GM11168 (cell line): ENCODE measurements around the gene ROPN1L.

Source experiments
- in situ Hi-C: fragments of 300-500 bp; cut with MboI; formaldehyde crosslinking; loops from one replicate; pipeline ENCODE4 v1.12.0; 2022; ENCODE audit warnings: low sequenced_read_pairs; ENCODE audit not compliant: unreplicated experiment

ROPN1L gene

GRCh38 chr5:10455277-10455670, 13.6 kb downstream of the ROPN1L start:
- in situ Hi-C loops: no loop called here

- in situ Hi-C loops: no loop called here
Measured at GRCh38 chr5:10456583-10457420, 15.1 kb downstream of the ROPN1L start.

- in situ Hi-C loops: no loop called here
Measured at GRCh38 chr5:10457682-10458574, 16.2 kb downstream of the ROPN1L start.

- in situ Hi-C loops: no loop called here
Measured at GRCh38 chr5:10459080-10460055, 17.7 kb downstream of the ROPN1L start.

GRCh38 chr5:10460252-10460906, 18.7 kb downstream of the ROPN1L start:
- in situ Hi-C loops: no loop called here

- in situ Hi-C loops: no loop called here
Measured at GRCh38 chr5:10461041-10461440, 19.4 kb downstream of the ROPN1L start.

GRCh38 chr5:10461904-10462555, 20.4 kb downstream of the ROPN1L start:
- in situ Hi-C loops: no loop called here

- in situ Hi-C loops: no loop called here
Measured at GRCh38 chr5:10463566-10463965, 21.9 kb downstream of the ROPN1L start.

- in situ Hi-C loops: no loop called here
Measured at GRCh38 chr5:10464173-10464572, 22.5 kb downstream of the ROPN1L start.

GRCh38 chr5:10465726-10466125, 24.0 kb downstream of the ROPN1L start:
- in situ Hi-C loops: no loop called here

- in situ Hi-C loops: no loop called here
Measured at GRCh38 chr5:10466446-10467073, 24.9 kb downstream of the ROPN1L start.

GRCh38 chr5:10467281-10468198, 25.9 kb downstream of the ROPN1L start:
- in situ Hi-C loops: no loop called here

GRCh38 chr5:10468256-10468655, 26.6 kb downstream of the ROPN1L start:
- in situ Hi-C loops: no loop called here

- in situ Hi-C loops: no loop called here
Measured at GRCh38 chr5:10469253-10470050, 27.8 kb downstream of the ROPN1L start.

- in situ Hi-C loops: no loop called here
Measured at GRCh38 chr5:10470669-10471068, 29.0 kb downstream of the ROPN1L start.

- in situ Hi-C loops: no loop called here
Measured at GRCh38 chr5:10471677-10472076, 30.0 kb downstream of the ROPN1L start.

GRCh38 chr5:10474521-10475075, 32.9 kb downstream of the ROPN1L start:
- in situ Hi-C loops: no loop called here
